Neural crest cell (in vitro differentiated cells): Measurements from ENCODE around the gene WWP2. TPM values are rescaled to one million over a fixed set of nuclear protein-coding genes. Genes with fewer than 3 reads are reported as not detected.

ENCODE experiments used
- DNase-seq: peaks from one replicate; pipeline ENCODE4 v3.0.0; 2021; ENCODE audit warnings: low read depth, mixed read lengths, low spot score
- H3K27ac Mint-ChIP-seq: one replicate; pipeline ENCODE4 v1.8.0; 2021; ENCODE audit warnings: mild to moderate bottlenecking, mixed read lengths; ENCODE audit not compliant: unreplicated experiment
- H3K27me3 Mint-ChIP-seq: 2 replicates; pipeline ENCODE4 v1.8.0; 2021; ENCODE audit warnings: low read depth, mild to moderate bottlenecking, mixed read lengths
- H3K36me3 Mint-ChIP-seq: 2 replicates; pipeline ENCODE4 v1.8.0; 2021; ENCODE audit warnings: low read depth, mild to moderate bottlenecking, mixed read lengths
- H3K4me1 Mint-ChIP-seq: 2 replicates; pipeline ENCODE4 v1.8.0; 2021; ENCODE audit warnings: mixed read lengths
- H3K4me3 Mint-ChIP-seq: one replicate; pipeline ENCODE4 v1.8.0; 2021; ENCODE audit warnings: mild to moderate bottlenecking, mixed read lengths
- H3K9me3 Mint-ChIP-seq: 2 replicates; pipeline ENCODE4 v1.8.0; 2021; ENCODE audit warnings: mixed read lengths
- total RNA-seq: library from RNA; stranded (reverse); gene quantifications from 2 replicates; pipeline ENCODE4 v1.2.1, GENCODE V29; 2021
- TF ChIP-seq, protein P1 (sequence below): fragments of 200-600 bp; sonication (generic); conservative IDR thresholded peaks from 2 replicates; pipeline ENCODE4 v1.5.0; 2021; ENCODE audit warnings: antibody characterized with exemption, mild to moderate bottlenecking

Gene WWP2
- total RNA-seq, 1 donor from 2014 or later, result 48.7 TPM

DNA sequence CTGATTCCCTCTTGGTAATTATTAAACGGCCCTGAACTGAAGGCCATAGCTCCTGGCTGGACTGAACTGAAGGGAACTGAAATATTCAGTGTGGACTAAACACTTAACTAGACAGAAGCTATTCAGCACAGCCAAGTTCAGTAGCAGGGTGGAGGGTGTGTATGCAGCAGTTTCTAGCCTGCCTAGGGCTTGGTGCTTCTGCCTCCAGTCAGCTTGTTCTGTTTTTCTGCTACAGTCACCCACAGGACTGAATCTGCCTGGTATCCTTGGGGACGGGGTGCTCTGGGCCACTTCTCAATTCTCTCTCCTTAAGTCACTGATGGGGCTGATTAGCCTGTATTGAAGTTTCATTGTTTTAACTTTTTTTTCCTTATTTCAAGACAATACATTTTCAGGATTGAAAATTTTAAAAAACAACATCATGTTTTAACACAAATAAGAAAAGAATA is 77.1 kb downstream of the WWP2 start:
- TF ChIP-seq, protein P1, sequence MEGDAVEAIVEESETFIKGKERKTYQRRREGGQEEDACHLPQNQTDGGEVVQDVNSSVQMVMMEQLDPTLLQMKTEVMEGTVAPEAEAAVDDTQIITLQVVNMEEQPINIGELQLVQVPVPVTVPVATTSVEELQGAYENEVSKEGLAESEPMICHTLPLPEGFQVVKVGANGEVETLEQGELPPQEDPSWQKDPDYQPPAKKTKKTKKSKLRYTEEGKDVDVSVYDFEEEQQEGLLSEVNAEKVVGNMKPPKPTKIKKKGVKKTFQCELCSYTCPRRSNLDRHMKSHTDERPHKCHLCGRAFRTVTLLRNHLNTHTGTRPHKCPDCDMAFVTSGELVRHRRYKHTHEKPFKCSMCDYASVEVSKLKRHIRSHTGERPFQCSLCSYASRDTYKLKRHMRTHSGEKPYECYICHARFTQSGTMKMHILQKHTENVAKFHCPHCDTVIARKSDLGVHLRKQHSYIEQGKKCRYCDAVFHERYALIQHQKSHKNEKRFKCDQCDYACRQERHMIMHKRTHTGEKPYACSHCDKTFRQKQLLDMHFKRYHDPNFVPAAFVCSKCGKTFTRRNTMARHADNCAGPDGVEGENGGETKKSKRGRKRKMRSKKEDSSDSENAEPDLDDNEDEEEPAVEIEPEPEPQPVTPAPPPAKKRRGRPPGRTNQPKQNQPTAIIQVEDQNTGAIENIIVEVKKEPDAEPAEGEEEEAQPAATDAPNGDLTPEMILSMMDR, result no peak
- H3K27me3 Mint-ChIP-seq, result no peaks in the 10 kb centered on the region
- H3K27ac Mint-ChIP-seq, result no peak overlapping the region
- no peak for DNase-seq
- peaks cover 13% of the 10 kb centered on the region for H3K4me1 Mint-ChIP-seq
- H3K4me3 Mint-ChIP-seq, result no peak overlapping the region
- H3K9me3 Mint-ChIP-seq, result no peaks in the 10 kb centered on the region
- peaks cover 12% of the 10 kb centered on the region for H3K36me3 Mint-ChIP-seq

DNA sequence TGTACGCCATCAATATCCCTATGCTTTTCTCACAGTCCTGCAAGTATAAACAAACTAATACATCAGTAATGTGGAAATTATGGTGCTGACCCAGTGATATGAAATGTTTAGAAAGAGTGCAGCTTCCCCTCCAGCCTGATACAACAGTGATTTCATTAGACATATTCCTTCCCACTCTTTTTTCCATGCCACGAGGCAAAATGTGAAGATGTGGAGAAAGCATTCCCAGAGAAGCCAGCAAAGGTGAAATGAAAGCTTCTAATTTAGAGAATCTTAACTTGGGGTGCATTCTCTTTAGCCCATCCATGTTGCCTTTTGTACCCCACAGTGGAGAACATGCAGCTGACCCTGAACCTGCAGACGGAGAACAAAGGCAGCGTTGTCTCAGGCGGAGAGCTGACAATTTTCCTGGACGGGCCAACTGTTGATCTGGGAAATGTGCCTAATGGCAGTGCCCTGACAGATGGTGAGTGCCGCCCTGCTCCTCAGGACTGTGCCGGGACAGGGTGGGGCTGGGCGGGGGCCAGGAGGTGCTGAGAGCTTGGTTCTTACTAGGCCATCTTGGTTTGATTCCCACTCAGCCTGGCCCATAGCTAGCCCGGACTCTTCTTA is 77.8 kb downstream of the WWP2 start:
- TF ChIP-seq, protein P1, result no peak
- H3K4me1 Mint-ChIP-seq, result peaks cover 13% of the 10 kb centered on the region
- DNase-seq, result no peak
- H3K27me3 Mint-ChIP-seq, result no peaks in the 10 kb centered on the region
- H3K36me3 Mint-ChIP-seq, result peaks cover 12% of the 10 kb centered on the region
- H3K27ac Mint-ChIP-seq, result no peak overlapping the region
- H3K4me3 Mint-ChIP-seq, result no peak overlapping the region
- H3K9me3 Mint-ChIP-seq, result no peaks in the 10 kb centered on the region

DNA sequence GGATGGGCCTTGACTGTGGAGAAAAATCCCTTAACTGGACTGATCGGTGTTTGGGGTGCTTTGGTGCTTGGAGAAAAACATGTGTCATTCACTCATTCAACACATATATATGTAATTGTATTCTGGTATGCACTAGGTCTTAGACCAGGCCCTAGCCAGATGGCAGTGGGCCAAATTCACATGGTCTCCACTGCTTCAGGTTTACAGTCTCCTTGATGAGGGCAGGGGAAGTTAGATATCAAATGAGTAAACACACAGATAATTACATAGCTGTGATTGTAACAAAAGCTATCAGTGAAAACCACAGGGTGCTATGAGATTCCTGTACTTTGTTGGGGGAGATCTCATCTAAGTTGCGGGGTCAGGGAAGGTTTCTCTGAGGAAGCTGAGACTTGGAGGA is 78.8 kb downstream of the WWP2 start:
- TF ChIP-seq, protein P1, result no peak
- no peak overlapping the region for H3K27ac Mint-ChIP-seq
- peaks cover 13% of the 10 kb centered on the region for H3K36me3 Mint-ChIP-seq
- H3K4me1 Mint-ChIP-seq, result peaks cover 13% of the 10 kb centered on the region
- DNase-seq, result no peak
- no peaks in the 10 kb centered on the region for H3K27me3 Mint-ChIP-seq
- H3K9me3 Mint-ChIP-seq, result no peaks in the 10 kb centered on the region
- H3K4me3 Mint-ChIP-seq, result no peak overlapping the region

DNA sequence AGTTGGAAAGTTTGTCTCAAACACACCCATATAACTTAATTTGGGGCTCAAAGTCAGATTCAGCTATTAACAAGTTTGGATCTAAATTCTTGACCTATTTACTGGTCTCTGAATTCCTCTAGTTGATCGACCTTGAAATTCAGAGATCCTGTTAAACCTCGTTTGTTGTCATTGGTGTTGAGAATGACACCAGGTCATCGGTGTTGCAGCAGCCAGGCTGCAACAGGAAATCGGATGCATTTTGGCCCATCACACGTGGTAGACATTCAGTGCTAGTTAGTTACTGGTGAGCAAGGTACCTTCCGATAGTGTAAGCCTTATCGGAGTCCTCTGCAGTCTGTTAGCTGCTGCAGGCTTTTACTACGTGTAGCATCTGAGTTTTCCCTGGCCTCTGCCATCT is 82.3 kb downstream of the WWP2 start:
- no peak overlapping the region for H3K4me3 Mint-ChIP-seq
- H3K9me3 Mint-ChIP-seq, result no peaks in the 10 kb centered on the region
- peaks cover 16% of the 10 kb centered on the region for H3K4me1 Mint-ChIP-seq
- TF ChIP-seq, protein P1, result no peak
- DNase-seq, result no peak
- H3K27ac Mint-ChIP-seq, result no peak overlapping the region
- H3K36me3 Mint-ChIP-seq, result peaks cover 19% of the 10 kb centered on the region
- no peaks in the 10 kb centered on the region for H3K27me3 Mint-ChIP-seq

DNA sequence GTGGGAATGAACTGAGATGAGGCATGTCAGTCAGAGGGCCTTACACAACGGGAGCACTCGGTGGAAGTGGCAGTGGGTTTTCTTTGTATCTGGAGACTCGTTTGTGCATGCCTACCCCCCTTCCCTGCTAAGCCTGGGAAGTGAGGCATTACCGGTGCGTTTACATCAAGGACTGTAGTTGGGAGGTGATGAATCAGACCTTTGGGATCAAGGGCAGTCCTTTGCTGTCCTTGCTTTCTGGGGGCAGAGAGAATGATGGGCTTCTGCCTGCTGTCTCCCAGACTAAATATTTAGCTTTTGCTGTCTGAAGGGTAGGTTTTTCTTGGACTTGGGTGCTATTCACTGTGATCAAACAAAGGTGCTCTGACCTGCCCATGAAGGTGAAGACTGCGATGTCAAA is 83.0 kb downstream of the WWP2 start:
- Mint-ChIP-seq H3K4me3 (no peak overlapping the region), H3K9me3 (no peaks in the 10 kb centered on the region), H3K27me3 (no peaks in the 10 kb centered on the region), H3K27ac (no peak overlapping the region), H3K4me1 (peaks cover 9% of the 10 kb centered on the region), H3K36me3 (peaks cover 19% of the 10 kb centered on the region)
- TF ChIP-seq, protein P1, result no peak
- DNase-seq, result no peak
